GM12864 (cell line): ENCODE data around the gene VPS18.

Source experiments
- DNase-seq: peaks from one replicate; pipeline ENCODE4 v3.0.0-alpha.2; 2011; ENCODE audit warnings: low read depth
- H3K4me3 ChIP-seq: 2 replicates; pipeline ENCODE4 v1.5.1; 2011; ENCODE audit warnings: mild to moderate bottlenecking, low read depth, low read length, control low read depth
- CTCF ChIP-seq: IDR thresholded peaks from 2 replicates; pipeline ENCODE4 v1.5.1; 2011; ENCODE audit warnings: low read depth, mild to moderate bottlenecking, moderate library complexity, low read length, control low read depth, inconsistent platforms; ENCODE audit errors: missing control alignments

VPS18 gene

GRCh38 chr15:40915679-40916078, 21.4 kb downstream of the VPS18 start:
- H3K4me3 ChIP-seq = no peak overlapping the region
- TF ChIP-seq CTCF = no peak
- no peak for DNase-seq

- no peak overlapping the region for H3K4me3 ChIP-seq
- DNase-seq = no peak
- no peak for TF ChIP-seq CTCF
Measured at GRCh38 chr15:40917585-40917984, 23.3 kb downstream of the VPS18 start.

GRCh38 chr15:40918146-40918798, 24.0 kb downstream of the VPS18 start:
- no peak for TF ChIP-seq CTCF
- no peak for DNase-seq

GRCh38 chr15:40918799-40919392, 24.6 kb downstream of the VPS18 start:
- no peak overlapping the region for H3K4me3 ChIP-seq

More at GRCh38 chr15:40918146-40918798, 24.0 kb downstream of the VPS18 start:
- no peak overlapping the region for H3K4me3 ChIP-seq

GRCh38 chr15:40921949-40922607, 27.8 kb downstream of the VPS18 start:
- no peak for DNase-seq
- TF ChIP-seq CTCF = no peak
- H3K4me3 ChIP-seq = no peak overlapping the region

More at GRCh38 chr15:40918799-40919392, 24.6 kb downstream of the VPS18 start:
- no peak for DNase-seq
- no peak for TF ChIP-seq CTCF

GRCh38 chr15:40922608-40923005, 28.4 kb downstream of the VPS18 start:
- no peak for TF ChIP-seq CTCF

More at GRCh38 chr15:40922608-40923005, 28.4 kb downstream of the VPS18 start:
- DNase-seq = no peak
- no peak overlapping the region for H3K4me3 ChIP-seq
